Keratinocyte (primary cell): ENCODE data around the gene ATP1A1. TPM values are rescaled to one million over a fixed set of nuclear protein-coding genes. Genes with fewer than 3 reads are reported as not detected.

Source experiments
- DNase-seq: peaks from one replicate; pipeline ENCODE4 v3.0.0-alpha.2; 2011; ENCODE audit warnings: low read depth, missing footprints, low spot score
- FAIRE-seq: peaks from 2 replicates; lab custom pipeline; 2011; peaks lifted over from hg19 to GRCh38; lab: Jason Lieb, UNC
- H2AFZ ChIP-seq: 2 replicates; pipeline ENCODE4 v1.6.0; 2012; ENCODE audit warnings: low read length, control low read depth, inconsistent platforms; ENCODE audit not compliant: control insufficient read depth
- H3K27ac ChIP-seq: 2 replicates; pipeline ENCODE4 v1.5.1; 2011; ENCODE audit warnings: low read length; ENCODE audit not compliant: control insufficient read depth, insufficient read depth
- H3K27me3 ChIP-seq: 3 replicates; pipeline ENCODE4 v1.6.0; 2011; ENCODE audit warnings: low read length; ENCODE audit not compliant: control insufficient read depth, insufficient read depth; ENCODE audit errors: extremely low read depth
- H3K36me3 ChIP-seq, 2 experiments: 2 replicates in 1 of 2; 3 replicates in 1 of 2; pipeline ENCODE4 v1.5.1; 2011; ENCODE audit warnings: low read length in 2 of 2, mild to moderate bottlenecking in 1 of 2; ENCODE audit not compliant: control insufficient read depth in 2 of 2, insufficient read depth in 2 of 2; ENCODE audit errors: extremely low read depth in 1 of 2
- H3K4me1 ChIP-seq: 3 replicates; pipeline ENCODE4 v1.5.1; 2011; ENCODE audit warnings: low read length; ENCODE audit not compliant: control insufficient read depth, insufficient read depth; ENCODE audit errors: extremely low read depth
- H3K4me2 ChIP-seq: 3 replicates; pipeline ENCODE4 v1.6.0; 2011; ENCODE audit warnings: low read depth, low read length; ENCODE audit not compliant: control insufficient read depth, insufficient read depth; ENCODE audit errors: extremely low read depth
- H3K4me3 ChIP-seq, 3 experiments: fragments of 200-600 bp in 1 of 3; sonication (generic) in 1 of 3; 2 replicates in 2 of 3; 3 replicates in 1 of 3; pipeline ENCODE4 v1.5.1; 2011 to 2016; ENCODE audit warnings: low read length in 3 of 3, mild to moderate bottlenecking in 3 of 3, control low read depth in 2 of 3, inconsistent platforms in 1 of 3, low read depth in 1 of 3, mixed read lengths in 1 of 3, mixed run types in 1 of 3, moderate library complexity in 1 of 3; ENCODE audit not compliant: control insufficient read depth in 2 of 3, insufficient read depth in 2 of 3; ENCODE audit errors: extremely low read depth in 1 of 3
- H3K79me2 ChIP-seq: 2 replicates; pipeline ENCODE4 v1.6.0; 2012; ENCODE audit warnings: low read length; ENCODE audit not compliant: control insufficient read depth, insufficient read depth
- H3K9ac ChIP-seq: 3 replicates; pipeline ENCODE4 v1.6.0; 2011; ENCODE audit warnings: low read length; ENCODE audit not compliant: control insufficient read depth, insufficient read depth; ENCODE audit errors: extremely low read depth
- H3K9me1 ChIP-seq: 3 replicates; pipeline ENCODE4 v1.6.0; 2011; ENCODE audit warnings: low read length; ENCODE audit not compliant: control insufficient read depth, insufficient read depth; ENCODE audit errors: extremely low read depth
- H3K9me3 ChIP-seq: 2 replicates; pipeline ENCODE4 v1.5.1; 2012; ENCODE audit warnings: low read depth, low read length; ENCODE audit not compliant: control insufficient read depth
- H4K20me1 ChIP-seq: 3 replicates; pipeline ENCODE4 v1.6.0; 2011; ENCODE audit warnings: low read length; ENCODE audit not compliant: control insufficient read depth, insufficient read depth; ENCODE audit errors: extremely low read depth
- CTCF ChIP-seq, 3 experiments: IDR thresholded peaks in 1 of 3; conservative IDR thresholded peaks in 1 of 3; optimal IDR thresholded peaks in 1 of 3; 2 replicates in 2 of 3; 3 replicates in 1 of 3; pipeline versions ENCODE3 to v1.5.1; 2011; ENCODE audit warnings: low read length in 3 of 3, mild to moderate bottlenecking in 3 of 3, moderate library complexity in 2 of 3, control low read depth in 1 of 3, inconsistent platforms in 1 of 3; ENCODE audit not compliant: insufficient read depth in 2 of 3; ENCODE audit errors: extremely low read depth in 1 of 3
- EZH2 ChIP-seq: IDR thresholded peaks from one replicate; pipeline ENCODE4 v1.6.1; 2012; ENCODE audit warnings: inconsistent platforms, mild to moderate bottlenecking, low read length, moderate library complexity
- dilution Hi-C: fragments of 300-500 bp; cut with MboI; formaldehyde crosslinking; loops from one replicate; pipeline ENCODE4 v1.7.0; 2020; ENCODE audit warnings: low sequenced_read_pairs; ENCODE audit not compliant: extremely low pct_ligation_motif_present
- polyA plus RNA-seq, 5 experiments: library from polyadenylated mRNA; depleted of rRNA in 3 of 5; stranded (reverse) in 3 of 5; stranded (forward) in 1 of 5; unstranded in 1 of 5; fragments of >200 nt; gene quantifications; 1 replicate in 1 of 5; 2 replicates in 3 of 5; 3 replicates in 1 of 5; pipeline versions ENCODE4 v1.2.1 to v1.2.3, GENCODE V29; 2011 to 2012; ENCODE audit warnings: missing spikeins in 2 of 5, low read depth in 1 of 5, low replicate concordance in 1 of 5

The ATP1A1 gene
- polyA plus RNA-seq, 1 donor (not counting 4 experiments of a cell fraction or from before 2014, with no cell fraction given): 357 TPM

DNA sequence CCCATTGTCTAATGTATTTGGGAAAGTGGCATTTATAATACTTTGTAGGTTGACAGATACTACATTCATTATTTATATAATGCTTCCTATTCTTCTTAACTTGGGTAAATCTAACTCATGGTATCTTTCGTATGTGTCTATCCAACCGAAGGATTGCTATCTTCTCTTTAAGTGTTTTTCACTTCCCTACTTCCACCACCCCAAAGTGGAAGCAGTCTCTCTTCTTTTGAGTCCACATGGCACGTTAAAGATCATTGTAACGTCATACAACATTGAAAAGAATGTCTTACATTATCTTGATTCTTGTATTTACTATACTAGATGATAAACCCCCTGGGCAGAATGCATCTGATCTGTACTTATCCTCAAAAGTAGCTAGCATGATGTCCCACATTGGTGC lies 21.2 kb downstream of the ATP1A1 start:
- Histone ChIP-seq H3K79me2 (no peaks in the 10 kb centered on the region), H3K27me3 (no peaks in the 10 kb centered on the region), H3K9me3 (no peaks in the 10 kb centered on the region), H2AFZ (no peak overlapping the region), H3K4me3 (no peak overlapping the region), H3K4me2 (no peak overlapping the region), H3K27ac (no peak overlapping the region), H3K36me3 (peaks cover 49 to 58% of the 10 kb centered on the region in 2 experiments), H3K9me1 (no peaks in the 10 kb centered on the region), H3K4me1 (no peaks in the 10 kb centered on the region), H3K9ac (no peak overlapping the region), H4K20me1 (no peaks in the 10 kb centered on the region)
- no peak for TF ChIP-seq EZH2
- no peak for TF ChIP-seq CTCF (optimal IDR thresholded peaks at IDR 0.05 in 1 of 3, IDR thresholded peaks at IDR 0.05 in 1 of 3, conservative IDR thresholded peaks at IDR 0.05 in 1 of 3; ENCODE audit: extremely low read depth in 1 of 3, insufficient read depth in 2 of 3, low read length in 3 of 3)
- dilution Hi-C loops: no loop called here
- DNase-seq (no peak), FAIRE-seq (no peak)

DNA sequence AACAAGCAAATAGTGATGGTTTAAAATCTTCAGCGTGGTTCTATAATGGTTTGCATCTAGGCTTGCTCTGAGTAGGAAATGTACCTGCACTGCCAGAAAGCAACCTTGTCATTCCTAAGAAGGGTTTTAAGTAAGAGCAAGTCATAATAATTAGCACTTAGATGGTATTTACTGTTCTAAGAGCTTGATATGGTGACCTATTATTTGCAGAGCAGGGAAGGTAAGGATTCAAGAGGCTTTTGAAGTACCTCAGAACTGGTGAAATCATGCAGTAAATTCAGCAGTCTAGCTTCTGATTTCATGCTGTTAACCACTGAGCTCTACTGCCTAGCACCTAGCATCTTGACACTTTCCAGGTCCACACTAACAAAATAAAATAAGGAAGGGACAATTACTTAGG lies 23.7 kb downstream of the ATP1A1 start:
- Histone ChIP-seq H3K4me3 (no peak overlapping the region), H3K79me2 (no peaks in the 10 kb centered on the region), H4K20me1 (no peaks in the 10 kb centered on the region), H3K27me3 (no peaks in the 10 kb centered on the region), H3K36me3 (peaks cover 54 to 66% of the 10 kb centered on the region in 2 experiments), H3K27ac (no peak overlapping the region), H3K4me2 (no peak overlapping the region), H3K9me1 (no peaks in the 10 kb centered on the region), H3K9ac (no peak overlapping the region), H3K4me1 (no peaks in the 10 kb centered on the region), H2AFZ (no peak overlapping the region), H3K9me3 (no peaks in the 10 kb centered on the region)
- dilution Hi-C loops: no loop called here
- FAIRE-seq (no peak), DNase-seq (no peak)
- TF ChIP-seq EZH2 (no peak), CTCF (optimal IDR thresholded peaks at IDR 0.05 in 1 of 3, IDR thresholded peaks at IDR 0.05 in 1 of 3, conservative IDR thresholded peaks at IDR 0.05 in 1 of 3; ENCODE audit: extremely low read depth in 1 of 3, insufficient read depth in 2 of 3, low read length in 3 of 3) (no peak)
